Mammary epithelial cell (primary cell): ENCODE measurements around the gene LZTR1.

Experiments
- EZH2 ChIP-seq: IDR thresholded peaks from 2 replicates; pipeline ENCODE4 v1.6.1; 2012; ENCODE audit warnings: low read length, inconsistent platforms, borderline replicate concordance
- TF ChIP-seq, protein P1 (sequence below), 2 donors: IDR thresholded peaks in 1 of 2; conservative IDR thresholded peaks in 1 of 2; 2 replicates each; pipeline ENCODE4 v1.5.1; 2011 to 2012; ENCODE audit warnings: inconsistent platforms in 2 of 2, low read length in 2 of 2, mild to moderate bottlenecking in 2 of 2, control low read depth in 1 of 2, low read depth in 1 of 2; ENCODE audit not compliant: insufficient read depth in 1 of 2; ENCODE audit errors: extremely low read depth in 1 of 2

DNA sequence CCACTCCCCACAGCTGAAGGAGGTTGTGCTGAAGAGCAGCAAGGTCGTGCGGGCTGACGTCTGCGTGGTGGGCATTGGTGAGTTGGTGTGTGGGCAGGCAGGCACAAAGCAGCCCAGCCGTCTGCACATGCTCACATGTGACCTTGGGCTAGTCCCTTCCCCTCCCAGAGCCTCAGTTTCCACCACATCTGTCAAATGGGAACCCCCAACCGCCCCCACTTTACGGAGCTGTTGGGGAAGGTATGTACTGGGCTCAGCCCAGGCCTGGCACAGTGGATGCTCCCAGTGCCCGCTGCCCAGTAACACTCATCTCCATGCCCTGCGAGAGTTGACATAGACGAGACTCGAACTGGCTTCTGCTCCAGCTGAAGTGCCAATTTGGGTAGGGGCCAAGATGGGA lies 5.1 kb upstream of the LZTR1 start:
- TF ChIP-seq, protein P1, sequence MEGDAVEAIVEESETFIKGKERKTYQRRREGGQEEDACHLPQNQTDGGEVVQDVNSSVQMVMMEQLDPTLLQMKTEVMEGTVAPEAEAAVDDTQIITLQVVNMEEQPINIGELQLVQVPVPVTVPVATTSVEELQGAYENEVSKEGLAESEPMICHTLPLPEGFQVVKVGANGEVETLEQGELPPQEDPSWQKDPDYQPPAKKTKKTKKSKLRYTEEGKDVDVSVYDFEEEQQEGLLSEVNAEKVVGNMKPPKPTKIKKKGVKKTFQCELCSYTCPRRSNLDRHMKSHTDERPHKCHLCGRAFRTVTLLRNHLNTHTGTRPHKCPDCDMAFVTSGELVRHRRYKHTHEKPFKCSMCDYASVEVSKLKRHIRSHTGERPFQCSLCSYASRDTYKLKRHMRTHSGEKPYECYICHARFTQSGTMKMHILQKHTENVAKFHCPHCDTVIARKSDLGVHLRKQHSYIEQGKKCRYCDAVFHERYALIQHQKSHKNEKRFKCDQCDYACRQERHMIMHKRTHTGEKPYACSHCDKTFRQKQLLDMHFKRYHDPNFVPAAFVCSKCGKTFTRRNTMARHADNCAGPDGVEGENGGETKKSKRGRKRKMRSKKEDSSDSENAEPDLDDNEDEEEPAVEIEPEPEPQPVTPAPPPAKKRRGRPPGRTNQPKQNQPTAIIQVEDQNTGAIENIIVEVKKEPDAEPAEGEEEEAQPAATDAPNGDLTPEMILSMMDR (conservative IDR thresholded peaks at IDR 0.05 in 1 of 2, IDR thresholded peaks at IDR 0.05 in 1 of 2; ENCODE audit: extremely low read depth in 1 of 2, insufficient read depth in 1 of 2, low read depth in 1 of 2, low read length in 2 of 2) = no peak
- no peak for TF ChIP-seq EZH2
